ENCODE data around the gene SEC63.

DNA sequence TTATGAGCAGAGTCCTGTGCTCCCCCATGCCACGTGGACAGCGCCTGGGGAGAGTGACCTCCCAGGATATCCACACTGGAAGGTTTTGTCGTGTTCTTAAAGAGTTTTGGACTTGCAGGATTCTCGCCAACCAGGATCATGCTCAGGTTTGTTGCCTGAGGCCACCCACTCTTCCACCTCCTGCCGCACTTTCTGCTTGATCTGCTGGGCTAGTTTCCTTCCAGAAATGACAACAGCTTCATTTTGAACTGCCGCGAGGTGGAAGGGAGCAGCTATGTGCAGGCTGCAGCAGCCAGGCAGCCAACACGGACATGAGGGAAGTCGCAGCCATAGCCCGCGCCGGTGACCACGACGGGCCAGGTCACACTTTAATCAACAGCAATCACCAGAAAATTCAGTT lies 27.7 kb upstream of the SEC63 start:
- TF ChIP-seq POLR2AphosphoS5 (IDR thresholded peaks at IDR 0.05) (no peak), CTCF (IDR thresholded peaks at IDR 0.05) (no peak), POLR2A (IDR thresholded peaks at IDR 0.05) (no peak), EP300 (IDR thresholded peaks at IDR 0.05) (no peak)

All from stomach (tissue), 4 donors.